K562 (cell line): ENCODE results near the gene CFAP251.

Experiments
- PRPF4 ChIP-seq: fragments of 200-400 bp; formaldehyde crosslinking; IDR thresholded peaks from one replicate; pipeline ENCODE4 v1.6.1; 2017; ENCODE audit warnings: low read length, low read depth, mild to moderate bottlenecking; ENCODE audit not compliant: insufficient read depth, poor library complexity, severe bottlenecking
- RBBP5 ChIP-seq: fragments of 200-600 bp; sonication (generic); IDR thresholded peaks from 2 replicates; pipeline ENCODE4 v1.6.1; 2012; ENCODE audit warnings: borderline replicate concordance, mild to moderate bottlenecking, low read length, control low read depth, inconsistent platforms; ENCODE audit not compliant: insufficient read depth, poor library complexity, severe bottlenecking
- ZNF699 ChIP-seq: fragments of 250-450 bp; sonication (Bioruptor Pico); IDR thresholded peaks from 2 replicates; pipeline ENCODE4 v1.8.0; 2021; ENCODE audit warnings: mild to moderate bottlenecking, moderate library complexity; ENCODE audit not compliant: insufficient replicate concordance
- TF ChIP-seq, protein P1 (sequence below): fragments of 250-450 bp; sonication (Bioruptor Pico); IDR thresholded peaks from 2 replicates; pipeline ENCODE4 v1.5.1; 2021; ENCODE audit warnings: mild to moderate bottlenecking
- TF ChIP-seq, protein P2 (sequence below), 3 experiments: IDR thresholded peaks in 2 of 3; conservative IDR thresholded peaks in 1 of 3; 2 replicates each; pipeline ENCODE4 v1.5.1; 2011 to 2012; ENCODE audit warnings: low read length in 3 of 3, mild to moderate bottlenecking in 3 of 3, control low read depth in 2 of 3, improper control_type of control experiment in 1 of 3, inconsistent platforms in 1 of 3, low read depth in 1 of 3, mixed read lengths in 1 of 3, moderate library complexity in 1 of 3; ENCODE audit not compliant: insufficient read depth in 2 of 3

DNA sequence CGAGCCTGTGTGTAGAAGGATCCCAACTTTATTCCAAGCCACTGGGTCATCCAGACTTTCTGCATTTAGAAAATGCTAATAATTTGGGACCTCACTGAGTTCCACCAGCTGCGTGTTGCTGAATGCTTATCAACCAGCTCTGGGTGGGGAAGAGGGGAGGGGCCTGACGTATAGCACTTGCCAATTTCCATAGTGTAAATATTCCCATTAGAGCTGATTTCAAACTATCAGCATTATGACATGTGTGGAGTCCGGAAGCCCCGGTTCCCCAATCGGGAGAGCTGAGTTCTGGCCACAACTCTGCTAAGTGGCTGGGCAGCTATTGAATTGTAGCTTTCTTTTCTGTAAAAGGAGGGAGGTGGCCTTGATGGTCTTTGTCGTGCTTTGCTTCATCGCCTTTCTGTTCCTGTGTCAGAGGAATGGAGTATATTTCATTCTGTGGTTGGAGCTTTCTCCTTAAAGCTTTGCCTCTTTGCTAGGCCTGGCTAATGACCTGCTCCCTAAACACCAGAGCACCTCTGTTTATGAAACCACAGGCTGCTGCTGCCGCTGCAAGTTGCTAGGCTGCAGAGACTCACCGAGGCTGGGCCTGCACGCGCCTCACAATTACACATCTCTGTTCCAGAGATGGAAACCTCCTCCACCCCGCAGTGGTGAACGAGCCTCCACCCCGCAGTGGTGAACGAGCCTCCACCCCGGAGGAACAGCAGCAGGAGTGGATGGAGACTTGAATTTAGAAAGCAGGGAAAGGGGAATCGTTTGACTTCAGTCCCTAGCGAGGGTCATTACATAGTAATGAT lies 95.6 kb downstream of the CFAP251 start:
- TF ChIP-seq ZNF699 (CRISPR knock-in tag) (no peak), PRPF4 (no peak), RBBP5 (no peak)
- TF ChIP-seq, protein P1, sequence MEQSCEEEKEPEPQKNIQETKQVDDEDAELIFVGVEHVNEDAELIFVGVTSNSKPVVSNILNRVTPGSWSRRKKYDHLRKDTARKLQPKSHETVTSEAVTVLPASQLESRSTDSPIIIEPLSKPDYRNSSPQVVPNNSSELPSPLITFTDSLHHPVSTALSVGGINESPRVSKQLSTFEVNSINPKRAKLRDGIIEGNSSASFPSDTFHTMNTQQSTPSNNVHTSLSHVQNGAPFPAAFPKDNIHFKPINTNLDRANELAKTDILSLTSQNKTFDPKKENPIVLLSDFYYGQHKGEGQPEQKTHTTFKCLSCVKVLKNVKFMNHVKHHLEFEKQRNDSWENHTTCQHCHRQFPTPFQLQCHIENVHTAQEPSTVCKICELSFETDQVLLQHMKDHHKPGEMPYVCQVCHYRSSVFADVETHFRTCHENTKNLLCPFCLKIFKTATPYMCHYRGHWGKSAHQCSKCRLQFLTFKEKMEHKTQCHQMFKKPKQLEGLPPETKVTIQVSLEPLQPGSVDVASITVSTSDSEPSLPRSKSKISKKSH (CRISPR knock-in tag), result no peak
- TF ChIP-seq, protein P2, sequence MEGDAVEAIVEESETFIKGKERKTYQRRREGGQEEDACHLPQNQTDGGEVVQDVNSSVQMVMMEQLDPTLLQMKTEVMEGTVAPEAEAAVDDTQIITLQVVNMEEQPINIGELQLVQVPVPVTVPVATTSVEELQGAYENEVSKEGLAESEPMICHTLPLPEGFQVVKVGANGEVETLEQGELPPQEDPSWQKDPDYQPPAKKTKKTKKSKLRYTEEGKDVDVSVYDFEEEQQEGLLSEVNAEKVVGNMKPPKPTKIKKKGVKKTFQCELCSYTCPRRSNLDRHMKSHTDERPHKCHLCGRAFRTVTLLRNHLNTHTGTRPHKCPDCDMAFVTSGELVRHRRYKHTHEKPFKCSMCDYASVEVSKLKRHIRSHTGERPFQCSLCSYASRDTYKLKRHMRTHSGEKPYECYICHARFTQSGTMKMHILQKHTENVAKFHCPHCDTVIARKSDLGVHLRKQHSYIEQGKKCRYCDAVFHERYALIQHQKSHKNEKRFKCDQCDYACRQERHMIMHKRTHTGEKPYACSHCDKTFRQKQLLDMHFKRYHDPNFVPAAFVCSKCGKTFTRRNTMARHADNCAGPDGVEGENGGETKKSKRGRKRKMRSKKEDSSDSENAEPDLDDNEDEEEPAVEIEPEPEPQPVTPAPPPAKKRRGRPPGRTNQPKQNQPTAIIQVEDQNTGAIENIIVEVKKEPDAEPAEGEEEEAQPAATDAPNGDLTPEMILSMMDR (IDR thresholded peaks at IDR 0.05 in 2 of 3, conservative IDR thresholded peaks at IDR 0.05 in 1 of 3; ENCODE audit: insufficient read depth in 2 of 3, low read depth in 1 of 3, low read length in 3 of 3), result no peak
